Transverse colon (tissue), 4 donors: ENCODE results near the gene CNOT3.

Experiments used
- POLR2A ChIP-seq: fragments of 450-650 bp; IDR thresholded peaks from one replicate; pipeline ENCODE4 v1.6.1; 2016; ENCODE audit warnings: antibody characterized with exemption, mild to moderate bottlenecking, moderate library complexity
- POLR2AphosphoS5 ChIP-seq, 3 donors: sonication (generic); formaldehyde crosslinking; IDR thresholded peaks; one replicate each; pipeline ENCODE4 v1.6.1; 2016; ENCODE audit warnings: antibody characterized with exemption in 3 of 3
- TF ChIP-seq, protein P1 (sequence below), 5 experiments: fragments of 200-600 bp in 3 of 5; fragments of 450-650 bp in 2 of 5; sonication (generic) in 3 of 5; IDR thresholded peaks; 1 replicate in 2 of 5; 2 replicates in 3 of 5; pipeline ENCODE4 v1.5.1; 2016 to 2017; ENCODE audit warnings: antibody characterized with exemption in 5 of 5, inconsistent platforms in 3 of 5, mild to moderate bottlenecking in 2 of 5, moderate library complexity in 1 of 5

GRCh38 chr19:54197121-54197520, 59.6 kb downstream of the CNOT3 start:
- TF ChIP-seq POLR2AphosphoS5 (IDR thresholded peaks at IDR 0.05) (no peak), POLR2A (no peak)
- TF ChIP-seq, protein P1, sequence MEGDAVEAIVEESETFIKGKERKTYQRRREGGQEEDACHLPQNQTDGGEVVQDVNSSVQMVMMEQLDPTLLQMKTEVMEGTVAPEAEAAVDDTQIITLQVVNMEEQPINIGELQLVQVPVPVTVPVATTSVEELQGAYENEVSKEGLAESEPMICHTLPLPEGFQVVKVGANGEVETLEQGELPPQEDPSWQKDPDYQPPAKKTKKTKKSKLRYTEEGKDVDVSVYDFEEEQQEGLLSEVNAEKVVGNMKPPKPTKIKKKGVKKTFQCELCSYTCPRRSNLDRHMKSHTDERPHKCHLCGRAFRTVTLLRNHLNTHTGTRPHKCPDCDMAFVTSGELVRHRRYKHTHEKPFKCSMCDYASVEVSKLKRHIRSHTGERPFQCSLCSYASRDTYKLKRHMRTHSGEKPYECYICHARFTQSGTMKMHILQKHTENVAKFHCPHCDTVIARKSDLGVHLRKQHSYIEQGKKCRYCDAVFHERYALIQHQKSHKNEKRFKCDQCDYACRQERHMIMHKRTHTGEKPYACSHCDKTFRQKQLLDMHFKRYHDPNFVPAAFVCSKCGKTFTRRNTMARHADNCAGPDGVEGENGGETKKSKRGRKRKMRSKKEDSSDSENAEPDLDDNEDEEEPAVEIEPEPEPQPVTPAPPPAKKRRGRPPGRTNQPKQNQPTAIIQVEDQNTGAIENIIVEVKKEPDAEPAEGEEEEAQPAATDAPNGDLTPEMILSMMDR (IDR thresholded peaks at IDR 0.05) = no peak
